ENCODE measurements around the gene ABHD10.

DNA sequence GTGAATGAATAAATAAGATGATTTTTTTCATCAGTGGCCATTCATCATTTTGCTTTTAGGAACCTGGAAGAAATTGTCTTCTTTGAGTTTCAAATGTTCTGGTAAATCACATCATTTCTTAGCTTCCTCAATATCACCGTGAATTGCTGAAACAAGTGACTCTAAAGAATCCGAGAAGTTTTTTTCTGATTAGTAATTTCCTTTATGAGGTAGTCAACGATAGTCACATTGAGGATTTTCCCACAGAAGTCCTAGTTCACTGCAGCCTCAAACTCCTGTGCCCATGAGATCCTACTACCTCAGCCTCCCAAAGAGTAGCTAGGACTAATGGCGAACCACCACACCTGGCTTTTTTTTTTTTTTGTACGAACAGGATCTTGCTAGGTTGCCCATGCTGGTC lies 52.1 kb downstream of the ABHD10 start:
- no peak for TF ChIP-seq TCF7 (IDR thresholded peaks at IDR 0.05; ENCODE audit: borderline replicate concordance)
- no peak for TF ChIP-seq KDM1A (IDR thresholded peaks at IDR 0.05; ENCODE audit: borderline replicate concordance)
- no peak for TF ChIP-seq GABPA (IDR thresholded peaks at IDR 0.05; ENCODE audit: low read depth)
- no peak for TF ChIP-seq SPI1 (IDR thresholded peaks at IDR 0.05; ENCODE audit: borderline replicate concordance, insufficient read depth, low read depth, low read length)
- TF ChIP-seq, protein P1, sequence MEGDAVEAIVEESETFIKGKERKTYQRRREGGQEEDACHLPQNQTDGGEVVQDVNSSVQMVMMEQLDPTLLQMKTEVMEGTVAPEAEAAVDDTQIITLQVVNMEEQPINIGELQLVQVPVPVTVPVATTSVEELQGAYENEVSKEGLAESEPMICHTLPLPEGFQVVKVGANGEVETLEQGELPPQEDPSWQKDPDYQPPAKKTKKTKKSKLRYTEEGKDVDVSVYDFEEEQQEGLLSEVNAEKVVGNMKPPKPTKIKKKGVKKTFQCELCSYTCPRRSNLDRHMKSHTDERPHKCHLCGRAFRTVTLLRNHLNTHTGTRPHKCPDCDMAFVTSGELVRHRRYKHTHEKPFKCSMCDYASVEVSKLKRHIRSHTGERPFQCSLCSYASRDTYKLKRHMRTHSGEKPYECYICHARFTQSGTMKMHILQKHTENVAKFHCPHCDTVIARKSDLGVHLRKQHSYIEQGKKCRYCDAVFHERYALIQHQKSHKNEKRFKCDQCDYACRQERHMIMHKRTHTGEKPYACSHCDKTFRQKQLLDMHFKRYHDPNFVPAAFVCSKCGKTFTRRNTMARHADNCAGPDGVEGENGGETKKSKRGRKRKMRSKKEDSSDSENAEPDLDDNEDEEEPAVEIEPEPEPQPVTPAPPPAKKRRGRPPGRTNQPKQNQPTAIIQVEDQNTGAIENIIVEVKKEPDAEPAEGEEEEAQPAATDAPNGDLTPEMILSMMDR (IDR thresholded peaks at IDR 0.05 in 2 of 3, conservative IDR thresholded peaks at IDR 0.05 in 1 of 3; ENCODE audit: control insufficient read depth in 2 of 3, extremely low read depth in 1 of 3, insufficient read depth in 1 of 3, low read depth in 3 of 3, low read length in 3 of 3): no peak
- no peak for TF ChIP-seq SP1 (IDR thresholded peaks at IDR 0.05; ENCODE audit: low read depth, low read length)
- TF ChIP-seq, protein P2, sequence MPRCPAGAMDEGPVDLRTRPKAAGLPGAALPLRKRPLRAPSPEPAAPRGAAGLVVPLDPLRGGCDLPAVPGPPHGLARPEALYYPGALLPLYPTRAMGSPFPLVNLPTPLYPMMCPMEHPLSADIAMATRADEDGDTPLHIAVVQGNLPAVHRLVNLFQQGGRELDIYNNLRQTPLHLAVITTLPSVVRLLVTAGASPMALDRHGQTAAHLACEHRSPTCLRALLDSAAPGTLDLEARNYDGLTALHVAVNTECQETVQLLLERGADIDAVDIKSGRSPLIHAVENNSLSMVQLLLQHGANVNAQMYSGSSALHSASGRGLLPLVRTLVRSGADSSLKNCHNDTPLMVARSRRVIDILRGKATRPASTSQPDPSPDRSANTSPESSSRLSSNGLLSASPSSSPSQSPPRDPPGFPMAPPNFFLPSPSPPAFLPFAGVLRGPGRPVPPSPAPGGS (IDR thresholded peaks at IDR 0.05; ENCODE audit: borderline replicate concordance, insufficient read depth, low read depth, low read length, poor library complexity, severe bottlenecking): no peak
- TF ChIP-seq RAD21 (IDR thresholded peaks at IDR 0.05; ENCODE audit: insufficient read depth, low read depth, low read length): no peak

All from GM12878 (cell line).